ENCODE data around the gene PDE4B. TPM values are rescaled to one million over a fixed set of nuclear protein-coding genes. Genes with fewer than 3 reads are reported as not detected.

The PDE4B gene
- polyA plus RNA-seq, 1 experiment, result 20.6 TPM

DNA sequence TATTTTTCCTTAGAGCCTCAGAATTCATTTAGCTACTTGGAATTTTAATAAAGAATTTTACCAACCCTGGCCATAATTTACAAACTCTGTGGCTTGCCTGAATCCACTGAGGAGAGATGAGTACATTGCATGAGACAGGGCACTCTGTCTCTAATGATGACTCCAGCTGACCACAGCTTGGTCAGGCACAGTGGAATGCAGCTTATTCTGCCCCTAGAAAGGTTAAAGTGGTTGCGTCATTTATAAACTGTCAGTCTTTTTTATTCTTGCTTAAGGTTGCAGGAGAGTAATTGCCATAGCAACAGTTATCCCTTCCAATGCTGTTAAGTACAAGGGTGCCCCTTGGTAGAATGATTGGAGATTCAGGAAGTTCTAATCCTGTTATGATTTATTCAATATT is 28.3 kb downstream of the PDE4B start:
- ChIA-PET POLR2A (no interaction called here), CTCF (interaction anchor here (1.4 to 1.5 kb wide), 3 partner anchors 26 to 142 kb away, joined by 3 to 4 read pairs (median 3); no protein-coding TSS in a partner anchor)
- no peak overlapping the region for H3K4me3 ChIP-seq (ENCODE audit: low read depth, low read length)
- peak; percentile 93 for DNase-seq (ENCODE audit: low read depth)
- TF ChIP-seq, protein P1, sequence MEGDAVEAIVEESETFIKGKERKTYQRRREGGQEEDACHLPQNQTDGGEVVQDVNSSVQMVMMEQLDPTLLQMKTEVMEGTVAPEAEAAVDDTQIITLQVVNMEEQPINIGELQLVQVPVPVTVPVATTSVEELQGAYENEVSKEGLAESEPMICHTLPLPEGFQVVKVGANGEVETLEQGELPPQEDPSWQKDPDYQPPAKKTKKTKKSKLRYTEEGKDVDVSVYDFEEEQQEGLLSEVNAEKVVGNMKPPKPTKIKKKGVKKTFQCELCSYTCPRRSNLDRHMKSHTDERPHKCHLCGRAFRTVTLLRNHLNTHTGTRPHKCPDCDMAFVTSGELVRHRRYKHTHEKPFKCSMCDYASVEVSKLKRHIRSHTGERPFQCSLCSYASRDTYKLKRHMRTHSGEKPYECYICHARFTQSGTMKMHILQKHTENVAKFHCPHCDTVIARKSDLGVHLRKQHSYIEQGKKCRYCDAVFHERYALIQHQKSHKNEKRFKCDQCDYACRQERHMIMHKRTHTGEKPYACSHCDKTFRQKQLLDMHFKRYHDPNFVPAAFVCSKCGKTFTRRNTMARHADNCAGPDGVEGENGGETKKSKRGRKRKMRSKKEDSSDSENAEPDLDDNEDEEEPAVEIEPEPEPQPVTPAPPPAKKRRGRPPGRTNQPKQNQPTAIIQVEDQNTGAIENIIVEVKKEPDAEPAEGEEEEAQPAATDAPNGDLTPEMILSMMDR (IDR thresholded peaks at IDR 0.05; ENCODE audit: insufficient read depth, low read depth, low read length), result no peak
- H3K27me3 ChIP-seq (ENCODE audit: control insufficient read depth, insufficient read depth, low read length), result no peaks in the 10 kb centered on the region
- H3K36me3 ChIP-seq (ENCODE audit: control insufficient read depth, insufficient read depth, low read length), result no peaks in the 10 kb centered on the region

DNA sequence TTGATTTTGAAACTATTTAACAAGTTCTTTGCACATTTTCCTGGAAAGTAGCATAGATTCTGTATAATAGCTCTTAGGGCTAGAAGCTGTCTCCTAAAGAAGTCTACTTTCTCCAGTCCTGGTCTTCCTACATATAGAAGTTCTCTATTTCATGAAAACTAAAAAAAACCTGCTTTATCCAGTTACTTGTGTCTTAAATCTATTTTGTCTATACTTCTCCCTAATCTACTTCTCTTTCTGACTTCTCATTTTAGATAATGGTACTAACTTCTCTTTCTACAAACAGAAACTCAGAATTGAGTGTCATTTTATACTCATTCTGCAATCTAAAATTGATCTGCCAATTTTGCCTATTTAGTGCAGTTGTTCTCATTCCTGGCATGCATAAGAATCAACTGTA is 28.7 kb downstream of the PDE4B start:
- Histone ChIP-seq H3K4me3 (ENCODE audit: low read depth, low read length) (no peak overlapping the region), H3K27me3 (ENCODE audit: control insufficient read depth, insufficient read depth, low read length) (no peaks in the 10 kb centered on the region), H3K36me3 (ENCODE audit: control insufficient read depth, insufficient read depth, low read length) (no peaks in the 10 kb centered on the region)
- DNase-seq (ENCODE audit: low read depth), result no peak
- POLR2A ChIA-PET, result no interaction called here
- CTCF ChIA-PET, result interaction anchor here (1.4 to 1.5 kb wide), 3 partner anchors 25 to 141 kb away, joined by 3 to 4 read pairs (median 3); no protein-coding TSS in a partner anchor
- TF ChIP-seq, protein P1 (IDR thresholded peaks at IDR 0.05; ENCODE audit: insufficient read depth, low read depth, low read length), result no peak

DNA sequence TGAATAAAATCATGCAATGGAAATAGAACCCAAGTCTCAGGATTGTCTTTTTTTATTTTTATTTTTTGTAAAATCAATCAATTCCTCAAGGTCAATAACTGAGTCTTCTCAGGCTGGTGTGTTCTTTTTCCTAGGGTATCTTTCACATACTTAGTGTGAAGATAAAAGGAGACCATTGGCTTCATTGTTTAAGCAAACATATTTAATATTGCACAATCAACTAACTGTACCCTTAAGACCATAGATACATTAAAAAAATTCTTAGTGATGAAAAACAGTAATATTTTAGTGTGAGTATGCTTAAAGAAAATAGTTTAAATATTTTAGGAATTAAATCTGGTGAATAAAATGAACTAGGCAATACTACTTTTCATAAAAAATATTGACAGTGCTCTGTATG is 31.4 kb downstream of the PDE4B start:
- ChIA-PET CTCF (no interaction called here), POLR2A (no interaction called here)
- no peaks in the 10 kb centered on the region for H3K36me3 ChIP-seq (ENCODE audit: control insufficient read depth, insufficient read depth, low read length)
- no peak for DNase-seq (ENCODE audit: low read depth)
- no peak overlapping the region for H3K4me3 ChIP-seq (ENCODE audit: low read depth, low read length)
- H3K27me3 ChIP-seq (ENCODE audit: control insufficient read depth, insufficient read depth, low read length), result no peaks in the 10 kb centered on the region
- TF ChIP-seq, protein P1 (IDR thresholded peaks at IDR 0.05; ENCODE audit: insufficient read depth, low read depth, low read length), result no peak

DNA sequence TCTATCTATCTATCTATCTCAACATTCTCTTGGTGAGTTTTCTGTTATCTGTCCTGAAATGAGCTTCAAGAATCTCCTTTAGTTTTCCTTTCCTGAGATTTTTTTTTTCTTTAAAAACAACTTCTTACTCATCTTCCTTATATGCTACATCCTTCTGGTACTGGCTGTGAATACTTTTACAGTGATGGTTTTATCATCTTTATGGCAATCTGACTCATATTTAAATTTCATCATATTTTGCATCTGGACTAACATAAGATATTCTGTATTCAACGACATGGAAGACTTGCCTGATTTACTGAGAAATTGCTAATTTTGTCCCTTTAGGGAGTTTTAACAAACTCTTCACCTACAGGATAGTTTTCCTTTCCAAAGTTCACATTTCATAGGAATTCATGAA is 33.0 kb downstream of the PDE4B start:
- Histone ChIP-seq H3K4me3 (ENCODE audit: low read depth, low read length) (no peak overlapping the region), H3K36me3 (ENCODE audit: control insufficient read depth, insufficient read depth, low read length) (no peaks in the 10 kb centered on the region), H3K27me3 (ENCODE audit: control insufficient read depth, insufficient read depth, low read length) (no peaks in the 10 kb centered on the region)
- TF ChIP-seq, protein P1 (IDR thresholded peaks at IDR 0.05; ENCODE audit: insufficient read depth, low read depth, low read length), result no peak
- DNase-seq (ENCODE audit: low read depth), result peak; percentile 41
- CTCF ChIA-PET, result interaction anchor here (0.6 kb wide), 1 partner anchor 124 kb away, joined by 3 read pairs; no protein-coding TSS in a partner anchor
- POLR2A ChIA-PET, result no interaction called here

DNA sequence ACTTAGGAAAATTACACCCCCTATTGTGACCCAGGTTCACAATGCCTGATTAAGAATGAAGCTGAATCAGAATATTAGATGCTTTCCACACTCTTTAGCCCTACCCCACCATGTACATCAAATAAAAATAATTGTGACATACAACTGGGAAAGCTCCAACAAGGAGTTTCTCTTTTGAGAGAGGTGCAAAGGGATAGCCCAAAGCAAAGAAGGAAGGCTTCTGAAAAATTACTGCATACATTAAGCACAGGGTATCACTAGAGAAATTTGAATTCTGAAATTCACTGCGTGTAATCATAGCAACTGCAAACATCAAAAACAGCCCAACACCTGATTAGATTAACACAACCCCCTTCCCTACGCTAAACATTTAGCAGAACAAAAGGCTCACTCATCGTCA is 34.1 kb downstream of the PDE4B start:
- TF ChIP-seq, protein P1 (IDR thresholded peaks at IDR 0.05; ENCODE audit: insufficient read depth, low read depth, low read length), result no peak
- POLR2A ChIA-PET, result interaction anchor here (0.6 kb wide), 1 partner anchor 293 kb away, joined by 3 read pairs; no protein-coding TSS in a partner anchor
- no peaks in the 10 kb centered on the region for H3K36me3 ChIP-seq (ENCODE audit: control insufficient read depth, insufficient read depth, low read length)
- H3K27me3 ChIP-seq (ENCODE audit: control insufficient read depth, insufficient read depth, low read length), result no peaks in the 10 kb centered on the region
- DNase-seq (ENCODE audit: low read depth), result no peak
- H3K4me3 ChIP-seq (ENCODE audit: low read depth, low read length), result no peak overlapping the region
- CTCF ChIA-PET, result no interaction called here
